Activated effector memory CD4-positive, alpha-beta T cell treated with anti-CD3 and anti-CD28 coated beads, Interleukin-2, amount 50 U/mL, for 16 hours (primary cell): ENCODE results near the gene FXYD7.
A peak's percentile ranks its signal among the peaks of the same experiment; 100 is the strongest.
"Not testable (repeated sequence)": the region's sequence is repeated elsewhere in the genome, so short reads cannot be mapped to it uniquely, and the experiment has no call there.

Experiments
- DNase-seq: peaks from one replicate; pipeline ENCODE4 v3.0.0-alpha.2; 2020

The FXYD7 gene

GRCh38 chr19:35128398-35129057, 14.5 kb upstream of the FXYD7 start:
- no peak for DNase-seq

- DNase-seq = not testable (repeated sequence)
These were observed 13.3 kb upstream of the FXYD7 start for GRCh38 chr19:35129724-35130274.

GRCh38 chr19:35130761-35131720, 12.0 kb upstream of the FXYD7 start:
- DNase-seq = no peak

GRCh38 chr19:35132254-35132653, 10.8 kb upstream of the FXYD7 start:
- DNase-seq = no peak

GRCh38 chr19:35133826-35134225, 9.2 kb upstream of the FXYD7 start:
- DNase-seq = no peak

- no peak for DNase-seq
These were observed 8.3 kb upstream of the FXYD7 start, which contains the start of gene LGI4 for GRCh38 chr19:35134601-35135242. LGI4 (minus strand) TSS chr19:35135059; CDS start chr19:35134680, 379 bp downstream.

GRCh38 chr19:35135389-35135909, 7.6 kb upstream of the FXYD7 start:
- peak; percentile 87 for DNase-seq

- DNase-seq = no peak
These were observed 6.8 kb upstream of the FXYD7 start for GRCh38 chr19:35136231-35136630.

- no peak for DNase-seq
These were observed 5.9 kb upstream of the FXYD7 start for GRCh38 chr19:35136977-35137702.

GRCh38 chr19:35138305-35138892, 4.7 kb upstream of the FXYD7 start, which contains the start of gene FXYD1:
FXYD1 (plus strand) TSS chr19:35138824; CDS start chr19:35140080, 1,256 bp downstream.
- DNase-seq = no peak

GRCh38 chr19:35140207-35140961, 2.7 kb upstream of the FXYD7 start:
- no peak for DNase-seq

- DNase-seq = peak; percentile 98
These were observed 1.9 kb upstream of the FXYD7 start for GRCh38 chr19:35140962-35141836.

GRCh38 chr19:35141837-35142605, 1.0 kb upstream of the FXYD7 start:
- no peak for DNase-seq

GRCh38 chr19:35142606-35143230, 337 bp upstream of the FXYD7 start:
- DNase-seq = peak; percentile 91

GRCh38 chr19:35143818-35144217, 763 bp downstream of the FXYD7 start:
- DNase-seq = no peak

- no peak for DNase-seq
These were observed 1.2 kb downstream of the FXYD7 start for GRCh38 chr19:35144259-35144599.

- peak; percentile 70 for DNase-seq
These were observed 1.8 kb downstream of the FXYD7 start for GRCh38 chr19:35144600-35145436.
